WTC11 (cell line): ENCODE results near the gene MORC3. TPM values are rescaled to one million over a fixed set of nuclear protein-coding genes. Genes with fewer than 3 reads are reported as not detected.

ENCODE experiments used
- ATAC-seq: fragments of 200-7000 bp; cut with Tn5 transposase; 2 replicates; pipeline ENCODE4 v1.10.0; 2021; ENCODE audit warnings: mild to moderate bottlenecking, moderate library complexity
- CTCF ChIA-PET: fragments of 300-600 bp; sonication (Branson Sonifier 250); formaldehyde crosslinking; loops from one replicate; lab custom pipeline; 2021; ENCODE audit warnings: antibody characterized with exemption; lab: Charles Lee
- POLR2A ChIA-PET: fragments of 350-600 bp; sonication (Branson Sonifier 250); formaldehyde crosslinking; loops from one replicate; lab custom pipeline; 2021; ENCODE audit warnings: antibody characterized with exemption; lab: Charles Lee
- DNase-seq: peaks from one replicate; pipeline ENCODE4 v3.0.0; 2021; ENCODE audit warnings: low spot score
- H3K27ac Mint-ChIP-seq: 2 replicates; pipeline ENCODE4 v1.8.0; 2021; ENCODE audit warnings: mixed read lengths
- H3K27me3 Mint-ChIP-seq: 2 replicates; pipeline ENCODE4 v1.8.0; 2021; ENCODE audit warnings: low read depth, mild to moderate bottlenecking, moderate library complexity, mixed read lengths
- H3K36me3 Mint-ChIP-seq: 2 replicates; pipeline ENCODE4 v1.8.0; 2021; ENCODE audit warnings: mixed read lengths
- H3K4me1 Mint-ChIP-seq: 2 replicates; pipeline ENCODE4 v1.8.0; 2022; ENCODE audit warnings: mixed read lengths
- H3K4me3 Mint-ChIP-seq: 2 replicates; pipeline ENCODE4 v1.8.0; 2021; ENCODE audit warnings: mild to moderate bottlenecking, moderate library complexity, mixed read lengths
- H3K9me3 Mint-ChIP-seq: 2 replicates; pipeline ENCODE4 v1.8.0; 2021; ENCODE audit warnings: mixed read lengths
- ATF1 ChIP-seq: sonication (generic); formaldehyde crosslinking; IDR thresholded peaks from 2 replicates; pipeline ENCODE4 v1.8.1; 2023; ENCODE audit warnings: mild to moderate bottlenecking, moderate library complexity, missing genetic modification reagents
- ATF3 ChIP-seq: sonication (generic); formaldehyde crosslinking; conservative IDR thresholded peaks from 2 replicates; pipeline ENCODE4 v1.8.1; 2022; ENCODE audit warnings: mild to moderate bottlenecking, missing genetic modification reagents
- CREB1 ChIP-seq: sonication (generic); formaldehyde crosslinking; IDR thresholded peaks from 2 replicates; pipeline ENCODE4 v1.8.0; 2023; ENCODE audit warnings: mild to moderate bottlenecking, missing genetic modification reagents
- CREM ChIP-seq: sonication (generic); formaldehyde crosslinking; IDR thresholded peaks from 2 replicates; pipeline ENCODE4 v1.8.1; 2022; ENCODE audit warnings: mild to moderate bottlenecking, missing genetic modification reagents, moderate library complexity
- E2F5 ChIP-seq: sonication (generic); formaldehyde crosslinking; IDR thresholded peaks from 2 replicates; pipeline ENCODE4 v1.8.1; 2022; ENCODE audit warnings: mild to moderate bottlenecking, moderate library complexity, missing genetic modification reagents
- ELF4 ChIP-seq: sonication (generic); formaldehyde crosslinking; IDR thresholded peaks from 2 replicates; pipeline ENCODE4 v1.8.1; 2022; ENCODE audit warnings: low read depth, mild to moderate bottlenecking, moderate library complexity, missing genetic modification reagents
- HMGXB4 ChIP-seq: sonication (generic); formaldehyde crosslinking; IDR thresholded peaks from 2 replicates; pipeline ENCODE4 v1.8.1; 2023; ENCODE audit warnings: mild to moderate bottlenecking, moderate library complexity, missing genetic modification reagents
- JAZF1 ChIP-seq: fragments of 250-450 bp; sonication (Bioruptor Pico); IDR thresholded peaks from 2 replicates; pipeline ENCODE4 v1.9.0; 2021; ENCODE audit warnings: moderate library complexity, mild to moderate bottlenecking, inconsistent platforms
- JUN ChIP-seq: sonication (generic); formaldehyde crosslinking; IDR thresholded peaks from 2 replicates; pipeline ENCODE4 v1.8.0; 2023; ENCODE audit warnings: mild to moderate bottlenecking, missing genetic modification reagents
- MXD4 ChIP-seq: fragments of 250-450 bp; sonication (Bioruptor Pico); IDR thresholded peaks from 2 replicates; pipeline ENCODE4 v1.8.0; 2021; ENCODE audit warnings: mild to moderate bottlenecking, moderate library complexity, borderline replicate concordance
- NR1H2 ChIP-seq: sonication (generic); formaldehyde crosslinking; IDR thresholded peaks from 2 replicates; pipeline ENCODE4 v1.9.0; 2021; ENCODE audit warnings: mild to moderate bottlenecking, moderate library complexity, missing genetic modification reagents
- NR2C2 ChIP-seq: sonication (generic); formaldehyde crosslinking; IDR thresholded peaks from 2 replicates; pipeline ENCODE4 v1.8.0; 2022; ENCODE audit warnings: mild to moderate bottlenecking, missing genetic modification reagents
- PREB ChIP-seq: sonication (generic); formaldehyde crosslinking; IDR thresholded peaks from 2 replicates; pipeline ENCODE4 v1.8.1; 2022; ENCODE audit warnings: mild to moderate bottlenecking, missing genetic modification reagents, moderate library complexity, borderline replicate concordance
- RORB ChIP-seq: fragments of 250-450 bp; sonication (Bioruptor Pico); IDR thresholded peaks from 2 replicates; pipeline ENCODE4 v1.9.0; 2021; ENCODE audit warnings: mild to moderate bottlenecking
- ZBTB21 ChIP-seq: sonication (generic); formaldehyde crosslinking; IDR thresholded peaks from 2 replicates; pipeline ENCODE4 v1.8.1; 2023; ENCODE audit warnings: mild to moderate bottlenecking, missing genetic modification reagents, borderline replicate concordance
- ZNF232 ChIP-seq: sonication (generic); formaldehyde crosslinking; IDR thresholded peaks from 2 replicates; pipeline ENCODE4 v1.8.0; 2022; ENCODE audit warnings: mild to moderate bottlenecking, missing genetic modification reagents
- ZNF317 ChIP-seq: sonication (generic); formaldehyde crosslinking; IDR thresholded peaks from 2 replicates; pipeline ENCODE4 v1.8.1; 2023; ENCODE audit warnings: low read depth, mild to moderate bottlenecking, moderate library complexity, missing genetic modification reagents, borderline replicate concordance
- ZNF396 ChIP-seq: fragments of 250-450 bp; sonication (Bioruptor Pico); IDR thresholded peaks from 2 replicates; pipeline ENCODE4 v1.8.0; 2021; ENCODE audit warnings: mild to moderate bottlenecking, moderate library complexity, borderline replicate concordance
- ZNF416 ChIP-seq: fragments of 250-450 bp; sonication (Bioruptor Pico); IDR thresholded peaks from 2 replicates; pipeline ENCODE4 v1.9.0; 2021; ENCODE audit warnings: mild to moderate bottlenecking, inconsistent platforms
- total RNA-seq: library from RNA; stranded (reverse); gene quantifications from 3 replicates; pipeline ENCODE4 v1.2.3, GENCODE V29; 2021
- TF ChIP-seq, protein P1 (sequence below): sonication (generic); formaldehyde crosslinking; conservative IDR thresholded peaks from 2 replicates; pipeline ENCODE4 v1.8.1; 2023; ENCODE audit warnings: mild to moderate bottlenecking, low read depth, missing genetic modification reagents, moderate library complexity
- TF ChIP-seq, protein P2 (sequence below): sonication (generic); formaldehyde crosslinking; IDR thresholded peaks from 2 replicates; pipeline ENCODE4 v1.8.1; 2022; ENCODE audit warnings: low read depth, missing genetic modification reagents, borderline replicate concordance
- TF ChIP-seq, protein P3 (sequence below): sonication (generic); formaldehyde crosslinking; IDR thresholded peaks from 2 replicates; pipeline ENCODE4 v1.8.0; 2023; ENCODE audit warnings: missing genetic modification reagents
- TF ChIP-seq, protein P4 (sequence below): sonication (generic); formaldehyde crosslinking; IDR thresholded peaks from 2 replicates; pipeline ENCODE4 v1.8.1; 2023; ENCODE audit warnings: mild to moderate bottlenecking, missing genetic modification reagents

The MORC3 gene
- total RNA-seq, 1 experiment from 2014 or later = 15.9 TPM

- peaks cover 21% of the 10 kb centered on the region for H3K4me1 Mint-ChIP-seq
- H3K27ac Mint-ChIP-seq = no peak overlapping the region
- TF ChIP-seq ELF4 (CRISPR knock-in tag) (no peak), E2F5 (CRISPR knock-in tag) (no peak), CREB1 (CRISPR knock-in tag) (no peak), RORB (CRISPR knock-in tag) (no peak), ZNF317 (no peak), ZNF416 (CRISPR knock-in tag) (no peak), HMGXB4 (no peak), CREM (CRISPR knock-in tag) (no peak), NR2C2 (CRISPR knock-in tag) (no peak), JUN (CRISPR knock-in tag) (no peak), JAZF1 (CRISPR knock-in tag) (no peak), PREB (CRISPR knock-in tag) (no peak), ATF3 (CRISPR knock-in tag) (no peak)
- TF ChIP-seq, protein P1, sequence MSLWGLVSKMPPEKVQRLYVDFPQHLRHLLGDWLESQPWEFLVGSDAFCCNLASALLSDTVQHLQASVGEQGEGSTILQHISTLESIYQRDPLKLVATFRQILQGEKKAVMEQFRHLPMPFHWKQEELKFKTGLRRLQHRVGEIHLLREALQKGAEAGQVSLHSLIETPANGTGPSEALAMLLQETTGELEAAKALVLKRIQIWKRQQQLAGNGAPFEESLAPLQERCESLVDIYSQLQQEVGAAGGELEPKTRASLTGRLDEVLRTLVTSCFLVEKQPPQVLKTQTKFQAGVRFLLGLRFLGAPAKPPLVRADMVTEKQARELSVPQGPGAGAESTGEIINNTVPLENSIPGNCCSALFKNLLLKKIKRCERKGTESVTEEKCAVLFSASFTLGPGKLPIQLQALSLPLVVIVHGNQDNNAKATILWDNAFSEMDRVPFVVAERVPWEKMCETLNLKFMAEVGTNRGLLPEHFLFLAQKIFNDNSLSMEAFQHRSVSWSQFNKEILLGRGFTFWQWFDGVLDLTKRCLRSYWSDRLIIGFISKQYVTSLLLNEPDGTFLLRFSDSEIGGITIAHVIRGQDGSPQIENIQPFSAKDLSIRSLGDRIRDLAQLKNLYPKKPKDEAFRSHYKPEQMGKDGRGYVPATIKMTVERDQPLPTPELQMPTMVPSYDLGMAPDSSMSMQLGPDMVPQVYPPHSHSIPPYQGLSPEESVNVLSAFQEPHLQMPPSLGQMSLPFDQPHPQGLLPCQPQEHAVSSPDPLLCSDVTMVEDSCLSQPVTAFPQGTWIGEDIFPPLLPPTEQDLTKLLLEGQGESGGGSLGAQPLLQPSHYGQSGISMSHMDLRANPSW = no peak
- TF ChIP-seq, protein P2, sequence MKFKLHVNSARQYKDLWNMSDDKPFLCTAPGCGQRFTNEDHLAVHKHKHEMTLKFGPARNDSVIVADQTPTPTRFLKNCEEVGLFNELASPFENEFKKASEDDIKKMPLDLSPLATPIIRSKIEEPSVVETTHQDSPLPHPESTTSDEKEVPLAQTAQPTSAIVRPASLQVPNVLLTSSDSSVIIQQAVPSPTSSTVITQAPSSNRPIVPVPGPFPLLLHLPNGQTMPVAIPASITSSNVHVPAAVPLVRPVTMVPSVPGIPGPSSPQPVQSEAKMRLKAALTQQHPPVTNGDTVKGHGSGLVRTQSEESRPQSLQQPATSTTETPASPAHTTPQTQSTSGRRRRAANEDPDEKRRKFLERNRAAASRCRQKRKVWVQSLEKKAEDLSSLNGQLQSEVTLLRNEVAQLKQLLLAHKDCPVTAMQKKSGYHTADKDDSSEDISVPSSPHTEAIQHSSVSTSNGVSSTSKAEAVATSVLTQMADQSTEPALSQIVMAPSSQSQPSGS (CRISPR knock-in tag) = no peak
- TF ChIP-seq, protein P3, sequence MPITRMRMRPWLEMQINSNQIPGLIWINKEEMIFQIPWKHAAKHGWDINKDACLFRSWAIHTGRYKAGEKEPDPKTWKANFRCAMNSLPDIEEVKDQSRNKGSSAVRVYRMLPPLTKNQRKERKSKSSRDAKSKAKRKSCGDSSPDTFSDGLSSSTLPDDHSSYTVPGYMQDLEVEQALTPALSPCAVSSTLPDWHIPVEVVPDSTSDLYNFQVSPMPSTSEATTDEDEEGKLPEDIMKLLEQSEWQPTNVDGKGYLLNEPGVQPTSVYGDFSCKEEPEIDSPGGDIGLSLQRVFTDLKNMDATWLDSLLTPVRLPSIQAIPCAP (CRISPR knock-in tag) = no peak
- H3K9me3 Mint-ChIP-seq = no peaks in the 10 kb centered on the region
- H3K36me3 Mint-ChIP-seq = no peaks in the 10 kb centered on the region
- ChIA-PET CTCF (interaction anchor here (1.5 to 2.3 kb wide), 2 partner anchors 9 to 55 kb away, joined by 5 to 10 read pairs; partner anchors contain the start of gene CLDN14), POLR2A (no interaction called here)
- DNase-seq (no peak), ATAC-seq (no peak)
- no peak overlapping the region for H3K4me3 Mint-ChIP-seq
- no peaks in the 10 kb centered on the region for H3K27me3 Mint-ChIP-seq
Observed at GRCh38 chr21:36424592-36424991, 104.6 kb downstream of the MORC3 start.

DNA sequence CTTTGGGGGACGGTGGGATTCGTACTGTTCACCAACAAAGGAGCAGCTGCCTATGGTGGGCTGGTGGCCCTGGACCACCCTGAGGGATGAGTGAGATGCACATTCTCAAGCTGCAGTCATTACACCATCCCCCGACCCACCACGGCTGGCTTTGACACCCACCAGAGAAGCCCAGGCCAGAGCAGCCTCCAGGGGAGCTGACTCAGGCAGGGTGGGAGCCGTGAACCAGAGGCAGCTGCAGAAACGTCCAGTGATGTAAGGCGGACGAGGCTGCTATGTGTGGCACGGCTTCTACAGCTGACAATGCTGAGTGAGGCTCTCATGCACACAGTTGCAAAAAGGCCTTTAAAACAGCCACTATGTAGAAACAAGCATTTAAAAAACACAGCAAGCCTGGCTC is 105.3 kb downstream of the MORC3 start:
- Mint-ChIP-seq H3K27me3 (no peaks in the 10 kb centered on the region), H3K27ac (no peak overlapping the region), H3K4me3 (no peak overlapping the region), H3K9me3 (no peaks in the 10 kb centered on the region), H3K36me3 (no peaks in the 10 kb centered on the region), H3K4me1 (peaks cover 24% of the 10 kb centered on the region)
- no peak for DNase-seq
- CTCF ChIA-PET = interaction anchor here (1.2 to 2.3 kb wide), 3 partner anchors 10 to 54 kb away, joined by 3 to 10 read pairs (median 5); partner anchors contain the start of gene CLDN14
- TF ChIP-seq ATF1 (CRISPR knock-in tag) (no peak), ZBTB21 (CRISPR knock-in tag) (no peak), NR1H2 (CRISPR knock-in tag) (no peak), ZNF232 (CRISPR knock-in tag) (no peak), ZNF396 (CRISPR knock-in tag) (no peak), MXD4 (no peak)
- TF ChIP-seq, protein P4, sequence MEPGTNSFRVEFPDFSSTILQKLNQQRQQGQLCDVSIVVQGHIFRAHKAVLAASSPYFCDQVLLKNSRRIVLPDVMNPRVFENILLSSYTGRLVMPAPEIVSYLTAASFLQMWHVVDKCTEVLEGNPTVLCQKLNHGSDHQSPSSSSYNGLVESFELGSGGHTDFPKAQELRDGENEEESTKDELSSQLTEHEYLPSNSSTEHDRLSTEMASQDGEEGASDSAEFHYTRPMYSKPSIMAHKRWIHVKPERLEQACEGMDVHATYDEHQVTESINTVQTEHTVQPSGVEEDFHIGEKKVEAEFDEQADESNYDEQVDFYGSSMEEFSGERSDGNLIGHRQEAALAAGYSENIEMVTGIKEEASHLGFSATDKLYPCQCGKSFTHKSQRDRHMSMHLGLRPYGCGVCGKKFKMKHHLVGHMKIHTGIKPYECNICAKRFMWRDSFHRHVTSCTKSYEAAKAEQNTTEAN = no peak
- POLR2A ChIA-PET = no interaction called here
- ATAC-seq = no peak
